Adrenal gland (tissue), 5 donors: ENCODE data around the gene CFLAR.
"Not testable (repeated sequence)": the region's sequence is repeated elsewhere in the genome, so short reads cannot be mapped to it uniquely, and the experiment has no call there.

Source experiments
- POLR2A ChIP-seq, 2 donors: fragments of 450-650 bp; IDR thresholded peaks; one replicate each; pipeline ENCODE4 v1.6.1; 2017; ENCODE audit warnings: antibody characterized with exemption in 2 of 2, mild to moderate bottlenecking in 2 of 2, moderate library complexity in 1 of 2
- TF ChIP-seq, protein P1 (sequence below), 6 experiments: fragments of 450-650 bp in 4 of 6; fragments of 200-600 bp in 2 of 6; sonication (generic) in 1 of 6; IDR thresholded peaks; 1 replicate in 5 of 6; 2 replicates in 1 of 6; pipeline versions ENCODE4 v1.5.1 to v1.8.0; 2016 to 2021; ENCODE audit warnings: antibody characterized with exemption in 6 of 6, mild to moderate bottlenecking in 2 of 6, moderate library complexity in 1 of 6
- donor health status: DM: no; HTN: no; CAD: no.

- TF ChIP-seq POLR2A (IDR thresholded peaks at IDR 0.05): not testable (repeated sequence)
- TF ChIP-seq, protein P1, sequence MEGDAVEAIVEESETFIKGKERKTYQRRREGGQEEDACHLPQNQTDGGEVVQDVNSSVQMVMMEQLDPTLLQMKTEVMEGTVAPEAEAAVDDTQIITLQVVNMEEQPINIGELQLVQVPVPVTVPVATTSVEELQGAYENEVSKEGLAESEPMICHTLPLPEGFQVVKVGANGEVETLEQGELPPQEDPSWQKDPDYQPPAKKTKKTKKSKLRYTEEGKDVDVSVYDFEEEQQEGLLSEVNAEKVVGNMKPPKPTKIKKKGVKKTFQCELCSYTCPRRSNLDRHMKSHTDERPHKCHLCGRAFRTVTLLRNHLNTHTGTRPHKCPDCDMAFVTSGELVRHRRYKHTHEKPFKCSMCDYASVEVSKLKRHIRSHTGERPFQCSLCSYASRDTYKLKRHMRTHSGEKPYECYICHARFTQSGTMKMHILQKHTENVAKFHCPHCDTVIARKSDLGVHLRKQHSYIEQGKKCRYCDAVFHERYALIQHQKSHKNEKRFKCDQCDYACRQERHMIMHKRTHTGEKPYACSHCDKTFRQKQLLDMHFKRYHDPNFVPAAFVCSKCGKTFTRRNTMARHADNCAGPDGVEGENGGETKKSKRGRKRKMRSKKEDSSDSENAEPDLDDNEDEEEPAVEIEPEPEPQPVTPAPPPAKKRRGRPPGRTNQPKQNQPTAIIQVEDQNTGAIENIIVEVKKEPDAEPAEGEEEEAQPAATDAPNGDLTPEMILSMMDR (IDR thresholded peaks at IDR 0.05): not testable (repeated sequence)
Observed at GRCh38 chr2:201138986-201139781, 23.2 kb downstream of the CFLAR start.
